GM18909 (cell line): Measurements from ENCODE around the gene PGP.

Experiments
- ATAC-seq: cut with Tn5 transposase; IDR thresholded peaks from one replicate; pipeline ENCODE4 v1.9.1; 2021; ENCODE audit warnings: mild to moderate bottlenecking; ENCODE audit not compliant: unreplicated experiment, poor library complexity

PGP gene

GRCh38 chr16:2186505-2186904, 28.1 kb downstream of the PGP start:
- ATAC-seq = no peak

GRCh38 chr16:2186064-2186463, 28.6 kb downstream of the PGP start:
- ATAC-seq = no peak

GRCh38 chr16:2184962-2185361, 29.7 kb downstream of the PGP start:
- no peak for ATAC-seq

- ATAC-seq = no peak
These were observed 30.3 kb downstream of the PGP start for GRCh38 chr16:2184346-2184745.

- ATAC-seq = no peak
These were observed 31.0 kb downstream of the PGP start for GRCh38 chr16:2183671-2184070.

- no peak for ATAC-seq
These were observed 32.7 kb downstream of the PGP start for GRCh38 chr16:2181952-2182351.

GRCh38 chr16:2180962-2181923, 33.4 kb downstream of the PGP start:
- ATAC-seq = no peak

- ATAC-seq = no peak
These were observed 34.2 kb downstream of the PGP start for GRCh38 chr16:2180461-2180860.

GRCh38 chr16:2179576-2179975, 35.1 kb downstream of the PGP start:
- ATAC-seq = no peak

- no peak for ATAC-seq
These were observed 35.5 kb downstream of the PGP start for GRCh38 chr16:2179107-2179501.

GRCh38 chr16:2178321-2179106, 36.1 kb downstream of the PGP start:
- ATAC-seq = no peak

- no peak for ATAC-seq
These were observed 37.1 kb downstream of the PGP start for GRCh38 chr16:2177561-2177960.

GRCh38 chr16:2177101-2177500, 37.5 kb downstream of the PGP start:
- ATAC-seq = no peak

- ATAC-seq = no peak
These were observed 38.6 kb downstream of the PGP start for GRCh38 chr16:2176047-2176446.

GRCh38 chr16:2175454-2175853, 39.2 kb downstream of the PGP start:
- ATAC-seq = no peak

- ATAC-seq = no peak
These were observed 40.1 kb downstream of the PGP start for GRCh38 chr16:2174396-2175131.

- ATAC-seq = no peak
These were observed 40.7 kb downstream of the PGP start for GRCh38 chr16:2173916-2174315.

- ATAC-seq = no peak
These were observed 41.3 kb downstream of the PGP start for GRCh38 chr16:2173366-2173765.

GRCh38 chr16:2172688-2173335, 41.8 kb downstream of the PGP start:
- ATAC-seq = no peak

- ATAC-seq = no peak
These were observed 43.0 kb downstream of the PGP start for GRCh38 chr16:2171601-2172178.
